ENCODE data around the gene MED13.

DNA sequence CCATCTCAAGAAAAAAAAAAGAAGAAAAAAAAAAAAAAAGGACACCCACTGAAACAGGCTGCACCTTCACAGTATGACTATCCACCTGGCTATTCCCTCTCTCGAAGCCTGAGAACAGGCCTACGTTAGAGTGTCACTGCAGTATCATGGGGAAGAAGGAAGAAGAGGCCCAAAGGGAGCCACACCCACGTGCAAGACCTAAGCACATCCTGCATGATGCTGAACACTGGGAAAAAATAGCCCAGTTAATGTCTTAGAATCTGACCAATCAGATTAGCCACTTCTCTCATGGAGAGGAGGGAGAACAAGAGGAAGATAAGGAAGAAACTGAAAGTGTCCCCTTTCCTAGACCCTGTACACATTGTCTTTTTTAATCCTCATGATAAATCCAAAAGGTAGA lies 19.5 kb upstream of the MED13 start:
- TF ChIP-seq, protein P1, sequence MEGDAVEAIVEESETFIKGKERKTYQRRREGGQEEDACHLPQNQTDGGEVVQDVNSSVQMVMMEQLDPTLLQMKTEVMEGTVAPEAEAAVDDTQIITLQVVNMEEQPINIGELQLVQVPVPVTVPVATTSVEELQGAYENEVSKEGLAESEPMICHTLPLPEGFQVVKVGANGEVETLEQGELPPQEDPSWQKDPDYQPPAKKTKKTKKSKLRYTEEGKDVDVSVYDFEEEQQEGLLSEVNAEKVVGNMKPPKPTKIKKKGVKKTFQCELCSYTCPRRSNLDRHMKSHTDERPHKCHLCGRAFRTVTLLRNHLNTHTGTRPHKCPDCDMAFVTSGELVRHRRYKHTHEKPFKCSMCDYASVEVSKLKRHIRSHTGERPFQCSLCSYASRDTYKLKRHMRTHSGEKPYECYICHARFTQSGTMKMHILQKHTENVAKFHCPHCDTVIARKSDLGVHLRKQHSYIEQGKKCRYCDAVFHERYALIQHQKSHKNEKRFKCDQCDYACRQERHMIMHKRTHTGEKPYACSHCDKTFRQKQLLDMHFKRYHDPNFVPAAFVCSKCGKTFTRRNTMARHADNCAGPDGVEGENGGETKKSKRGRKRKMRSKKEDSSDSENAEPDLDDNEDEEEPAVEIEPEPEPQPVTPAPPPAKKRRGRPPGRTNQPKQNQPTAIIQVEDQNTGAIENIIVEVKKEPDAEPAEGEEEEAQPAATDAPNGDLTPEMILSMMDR (IDR thresholded peaks at IDR 0.05), result no peak
- no peak for TF ChIP-seq POLR2A (IDR thresholded peaks at IDR 0.05)
